NCI-H2196 (cell line): ENCODE data around the gene NRCAM.
A peak's percentile ranks its signal among the peaks of the same experiment; 100 is the strongest.

ENCODE experiments used
- DNase-seq: peaks from one replicate; lab custom pipeline; 2025; ENCODE audit not compliant: unreplicated experiment; lab: John Stamatoyannopoulos, UW

Gene NRCAM

DNA sequence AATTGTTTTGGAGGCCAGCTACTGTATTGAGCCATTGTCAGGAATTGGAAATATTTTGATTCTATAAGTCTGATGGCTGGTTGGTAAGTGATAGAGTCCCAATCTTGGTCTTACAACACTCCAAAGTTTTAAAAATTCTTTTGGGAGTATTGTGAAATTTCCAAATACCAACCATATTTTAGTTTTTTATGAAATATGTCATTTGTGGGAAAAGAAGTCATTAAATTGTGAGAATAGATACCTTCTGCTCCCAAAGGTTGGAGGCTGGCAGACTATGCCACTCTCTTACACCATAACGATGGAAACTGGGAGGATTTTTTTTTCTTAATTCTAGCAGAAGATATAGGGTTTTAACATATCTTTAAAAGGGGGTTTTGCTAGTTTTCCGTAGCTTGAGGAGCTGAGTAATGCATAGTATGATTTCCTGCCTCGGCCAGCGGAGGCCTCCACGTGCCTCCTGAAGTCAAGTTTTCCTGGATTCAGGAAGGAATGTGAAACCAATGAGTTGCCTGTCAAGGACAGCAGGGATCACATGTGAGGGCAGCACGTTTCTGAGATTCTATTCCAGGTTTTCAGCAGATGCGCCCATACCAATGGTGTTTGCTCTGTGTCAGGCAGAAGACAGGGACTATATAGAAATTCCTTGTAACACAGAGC lies 233.9 kb downstream of the NRCAM start:
- no peak for DNase-seq

DNA sequence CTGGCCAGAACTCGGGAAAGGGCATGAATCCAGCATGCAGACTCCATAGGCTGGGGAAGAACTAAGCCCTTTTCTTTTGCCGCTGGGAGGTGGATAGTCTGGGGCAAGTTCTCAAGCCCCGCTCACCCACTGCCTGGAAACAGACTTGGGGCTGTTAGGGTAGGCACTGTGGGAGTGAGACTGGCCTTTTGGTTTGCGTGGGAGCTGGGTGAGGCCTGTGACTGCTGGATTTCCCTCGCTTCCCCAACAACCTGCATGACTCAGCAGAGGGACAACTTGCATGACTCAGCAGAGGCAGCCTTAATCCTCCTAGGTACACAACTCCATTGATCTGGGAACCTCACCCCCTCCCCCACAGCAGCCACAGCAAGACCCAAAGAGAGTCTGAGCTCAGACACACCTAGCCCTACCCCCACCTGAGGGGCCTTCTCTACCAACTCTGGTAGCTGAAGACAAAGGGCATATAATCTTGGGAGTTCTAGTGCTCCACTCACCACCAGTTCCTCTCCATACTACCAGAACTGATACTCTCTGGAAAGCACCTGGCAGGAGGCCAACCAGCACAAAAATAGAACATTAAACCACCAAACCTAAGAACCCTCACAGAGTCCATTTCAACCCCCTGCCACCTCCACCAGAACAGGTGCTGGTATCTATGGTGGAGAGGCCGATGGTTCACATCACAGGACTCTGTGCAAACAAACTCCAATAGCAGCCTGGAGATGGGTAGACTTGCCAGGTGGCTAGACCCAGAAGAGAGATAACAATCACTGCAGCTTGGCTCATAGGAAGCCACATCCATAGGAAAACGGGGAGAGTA lies 244.6 kb downstream of the NRCAM start:
- peak; percentile 92 for DNase-seq

DNA sequence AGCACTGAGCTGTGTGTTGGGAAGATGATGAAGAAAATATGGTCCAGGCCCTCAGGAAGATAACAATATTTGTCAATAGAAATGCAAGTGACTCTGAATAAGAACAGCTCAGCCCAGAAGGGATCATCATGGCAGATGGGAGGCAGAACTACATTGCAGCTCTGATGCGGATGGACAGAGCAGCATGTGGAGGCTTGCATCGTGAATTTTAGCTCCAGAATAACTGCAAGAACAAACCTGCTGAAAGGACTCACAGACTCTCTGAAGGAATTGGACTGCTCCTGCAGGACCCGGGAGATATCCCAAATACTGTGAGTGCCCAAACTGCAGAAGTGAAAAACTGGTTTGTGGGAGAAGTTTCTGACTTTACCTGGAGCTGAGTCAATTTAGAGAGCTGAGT lies 245.4 kb downstream of the NRCAM start:
- no peak for DNase-seq

GRCh38 chr7:108205311-108205710 lies 250.9 kb downstream of the NRCAM start:
- DNase-seq: no peak

- DNase-seq: no peak
Observed at GRCh38 chr7:108204281-108204796, 251.9 kb downstream of the NRCAM start.

DNA sequence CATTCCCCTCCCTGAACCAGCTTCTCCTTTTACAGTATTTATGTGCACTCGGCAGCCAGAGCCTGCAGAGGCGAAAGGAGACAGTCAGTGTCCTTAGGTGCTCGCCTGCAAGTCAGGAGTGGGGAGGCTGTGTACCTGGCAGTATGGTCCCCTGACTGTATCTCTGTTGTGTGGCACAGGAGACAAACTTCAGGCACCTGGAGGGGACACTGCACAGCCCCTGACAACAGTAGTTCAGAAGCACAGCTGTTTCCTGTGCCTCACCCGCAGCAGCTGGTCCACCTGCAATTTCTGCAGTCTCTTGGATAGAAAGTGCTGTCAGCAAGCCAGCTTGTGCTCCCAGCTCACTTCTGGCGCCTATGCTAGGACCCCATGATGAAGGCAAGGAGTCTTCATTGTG lies 252.7 kb downstream of the NRCAM start:
- DNase-seq: peak; percentile 18

GRCh38 chr7:108202743-108203142 lies 253.5 kb downstream of the NRCAM start:
- DNase-seq: no peak

DNA sequence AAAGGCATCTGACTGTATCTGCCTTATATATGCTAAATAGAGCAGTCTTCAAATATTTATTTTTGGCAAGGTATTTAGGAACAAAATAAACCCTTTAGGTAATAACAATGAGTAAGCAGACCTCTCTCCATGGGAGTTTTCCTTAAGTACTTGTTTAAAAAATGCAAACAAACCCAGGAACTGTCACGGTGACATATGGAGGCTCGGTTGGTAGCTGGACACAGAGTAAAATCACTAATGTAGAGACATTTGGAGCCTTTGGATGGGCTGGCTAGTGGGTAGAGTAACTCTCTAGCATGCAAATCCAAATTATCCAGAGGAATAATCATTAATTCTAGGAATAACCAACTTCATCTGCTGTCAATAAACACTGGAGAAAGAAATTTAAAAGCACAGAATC lies 254.5 kb downstream of the NRCAM start:
- DNase-seq: no peak

- DNase-seq: no peak
Observed at GRCh38 chr7:108200326-108200725, 255.9 kb downstream of the NRCAM start.

DNA sequence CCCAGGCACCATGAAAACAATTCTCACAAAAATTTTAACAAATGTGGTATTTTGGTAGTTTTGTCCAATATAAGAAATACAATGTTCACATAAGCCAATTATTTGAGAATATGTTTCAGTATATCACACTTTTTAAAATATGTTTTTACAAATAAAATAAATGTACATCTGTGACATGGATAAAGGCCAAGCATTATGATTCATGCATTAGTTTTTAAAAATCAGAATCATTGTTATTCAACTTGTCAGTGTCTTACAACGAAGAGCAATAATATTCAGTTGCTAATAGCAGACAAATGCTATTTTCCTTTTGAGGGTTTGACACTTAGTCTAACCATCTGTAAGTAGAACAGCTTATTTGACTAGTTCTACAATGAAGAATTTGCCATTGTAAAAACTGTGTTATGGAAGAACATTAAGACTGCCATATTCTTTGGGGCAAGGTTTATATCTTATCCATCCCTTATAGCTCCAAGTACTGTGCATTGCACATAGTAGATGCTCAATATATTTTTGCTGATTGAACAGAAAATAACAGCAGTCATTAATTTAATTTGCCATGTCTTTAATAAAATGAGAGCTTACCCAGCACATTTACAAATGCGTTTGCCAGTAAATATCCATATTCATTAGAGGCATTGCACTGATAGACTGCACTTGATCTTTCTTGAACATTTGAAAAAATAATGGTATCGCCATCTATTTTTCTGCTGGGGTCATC lies 258.7 kb downstream of the NRCAM start:
- no peak for DNase-seq

DNA sequence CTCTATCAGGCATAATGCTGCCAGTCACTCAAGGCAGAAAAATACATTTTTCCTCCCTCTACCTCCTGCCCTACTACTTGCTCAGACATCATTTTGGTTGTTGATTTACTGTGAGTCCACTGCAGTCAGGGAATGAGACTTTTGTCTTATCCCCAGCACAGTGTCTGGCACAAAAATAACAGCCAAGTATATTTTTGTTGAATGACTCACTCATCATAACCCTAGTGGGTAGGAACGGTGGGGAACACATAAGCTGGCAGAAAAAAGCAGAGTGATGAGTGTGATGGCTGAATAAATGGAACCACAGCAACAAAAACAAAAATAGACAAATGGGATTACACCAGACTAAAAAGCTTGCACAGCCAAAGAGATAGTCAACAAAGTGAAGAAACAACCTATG lies 260.2 kb downstream of the NRCAM start:
- no peak for DNase-seq

DNA sequence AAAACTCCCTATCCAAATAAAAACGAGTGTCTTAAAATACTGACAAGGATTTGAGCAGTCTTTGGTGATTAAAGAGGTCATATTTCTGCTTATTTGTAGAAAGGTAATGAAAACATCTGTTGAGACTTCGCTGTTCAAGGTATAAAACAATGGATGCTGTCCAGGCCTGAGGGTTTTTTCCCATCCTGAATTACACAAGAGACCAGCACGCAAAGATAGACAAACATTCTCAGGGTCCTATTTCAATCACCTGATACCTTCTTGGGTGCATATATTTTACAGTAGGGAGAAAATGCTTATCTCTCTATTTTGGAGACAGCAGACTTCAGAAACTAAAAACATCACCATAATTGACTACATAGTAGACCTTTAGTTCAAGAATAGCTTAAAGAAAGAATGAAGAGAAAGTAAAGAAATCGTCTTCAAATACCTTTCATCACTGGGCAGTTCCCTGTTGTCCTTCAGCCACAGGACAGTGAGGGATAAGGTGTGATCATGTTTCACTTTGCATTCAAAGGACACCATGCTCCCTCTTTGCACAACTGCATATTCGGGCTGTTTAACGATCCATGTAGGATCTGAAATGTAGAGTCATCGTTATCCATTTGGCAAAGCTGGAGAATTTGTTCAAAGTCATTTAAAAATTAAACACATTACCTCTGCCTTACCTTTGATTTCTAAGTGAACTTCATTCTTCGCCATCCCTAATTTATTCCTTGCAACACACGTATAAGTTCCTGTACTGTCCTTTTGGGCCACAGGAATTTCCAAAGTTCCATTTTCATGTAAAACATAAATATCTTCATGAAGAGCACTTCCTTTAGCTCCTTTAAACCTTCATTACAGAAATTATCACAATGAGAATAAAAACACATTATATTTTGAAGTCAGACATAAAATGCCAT lies 262.4 kb downstream of the NRCAM start:
- peak; percentile 44 for DNase-seq

DNA sequence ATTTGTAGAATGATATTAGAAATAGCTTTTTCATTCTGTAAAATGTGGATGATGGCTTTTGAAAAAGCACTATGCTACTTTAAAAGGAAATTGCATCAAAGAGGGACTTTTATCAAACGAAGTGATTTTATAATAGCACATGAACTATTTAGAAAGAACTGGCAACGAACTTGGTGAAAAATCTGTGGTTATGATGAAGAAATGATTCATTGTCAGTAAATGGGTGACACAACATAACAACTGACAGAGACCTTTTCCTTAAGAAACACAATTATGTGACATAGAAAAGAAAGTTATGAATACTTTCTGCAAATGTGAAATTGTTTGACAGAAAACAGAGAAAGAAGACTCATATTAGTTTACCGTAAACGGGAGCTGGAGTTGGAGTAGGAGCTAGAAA lies 265.3 kb downstream of the NRCAM start:
- DNase-seq: no peak

DNA sequence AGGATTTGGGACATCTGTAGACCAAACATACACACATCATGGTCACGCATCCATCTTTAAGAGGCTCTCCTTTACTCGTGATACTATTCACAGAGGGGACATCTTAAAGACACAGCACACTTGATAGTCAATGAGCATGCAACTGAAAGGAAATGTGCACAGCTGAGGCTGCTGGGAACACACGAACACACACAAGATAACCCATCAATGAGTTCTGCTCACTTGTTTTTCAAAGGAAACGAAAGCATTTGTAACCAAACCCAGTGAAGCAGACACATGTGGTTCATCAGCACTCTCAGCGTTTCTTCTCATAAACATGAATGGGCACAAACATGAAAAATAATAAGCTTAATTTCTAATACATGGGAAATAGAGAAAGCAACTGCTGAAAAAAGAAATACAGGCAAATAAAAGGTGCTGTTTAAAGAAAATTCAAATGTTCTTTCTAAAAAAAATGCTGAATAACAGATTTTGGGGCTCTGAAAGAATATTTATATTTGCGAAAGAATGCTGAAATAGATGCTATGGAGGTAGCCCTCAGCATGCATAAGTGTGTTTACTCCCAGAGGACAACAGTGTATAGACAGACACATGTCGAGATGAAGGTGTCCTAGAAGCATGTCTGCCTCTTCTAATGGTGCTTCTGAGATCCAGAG lies 266.4 kb downstream of the NRCAM start:
- DNase-seq: no peak

- DNase-seq: no peak
Observed at GRCh38 chr7:108188724-108189123, 267.5 kb downstream of the NRCAM start.

- peak; percentile 65 for DNase-seq
Observed at GRCh38 chr7:108181073-108181985, 274.9 kb downstream of the NRCAM start.

DNA sequence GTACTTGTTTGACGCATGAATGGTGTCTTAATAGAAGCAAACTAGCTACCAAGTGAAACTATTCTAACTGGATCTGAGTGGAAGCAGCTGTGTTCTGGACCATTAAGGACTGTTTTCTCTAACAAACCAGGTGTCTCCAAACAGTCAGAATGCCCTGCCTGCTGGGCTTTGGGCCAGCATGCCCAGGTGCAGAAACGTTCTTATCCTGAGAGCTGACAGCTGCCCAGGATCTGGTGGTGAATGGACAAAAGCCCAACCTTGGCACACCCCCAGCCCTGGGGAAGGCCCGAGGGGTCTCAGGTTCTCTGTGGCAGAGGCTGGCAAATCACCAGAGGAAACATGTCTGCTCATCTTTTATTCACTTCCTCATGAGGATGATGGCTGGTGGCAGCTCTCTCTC lies 277.8 kb downstream of the NRCAM start:
- DNase-seq: peak; percentile 97

GRCh38 chr7:108171164-108171563 lies 285.1 kb downstream of the NRCAM start:
- DNase-seq: no peak

DNA sequence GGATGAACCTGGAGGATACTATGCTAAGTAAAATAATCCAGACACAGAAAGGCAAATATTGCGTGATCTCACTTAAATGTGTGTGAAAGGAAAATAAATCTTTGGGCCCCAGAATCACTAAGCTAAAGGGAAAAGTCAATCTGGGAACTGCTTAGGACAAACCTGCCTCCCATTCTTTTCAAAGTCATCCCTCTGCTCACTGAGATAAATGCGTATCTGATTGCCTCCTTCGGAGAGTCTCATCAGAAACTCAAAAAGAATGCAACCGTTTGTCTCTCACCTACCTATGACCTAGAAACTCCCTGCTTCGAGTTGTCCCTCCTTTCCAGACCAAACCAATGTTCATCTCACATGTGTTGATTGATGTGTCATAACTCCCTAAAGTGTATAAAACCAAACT lies 286.0 kb downstream of the NRCAM start:
- no peak for DNase-seq
